HG02571 (cell line): Measurements from ENCODE around the gene TP53RK.

Experiments used
- ATAC-seq: cut with Tn5 transposase; IDR thresholded peaks from one replicate; pipeline ENCODE4 v1.9.1; 2021; ENCODE audit warnings: mild to moderate bottlenecking, moderate library complexity; ENCODE audit not compliant: unreplicated experiment

The TP53RK gene

GRCh38 chr20:46641424-46641823 is 47.8 kb downstream of the TP53RK start:
- no peak for ATAC-seq

GRCh38 chr20:46640536-46641311 is 48.5 kb downstream of the TP53RK start:
- no peak for ATAC-seq

- no peak for ATAC-seq
Observed at GRCh38 chr20:46640044-46640443, 49.2 kb downstream of the TP53RK start.

- no peak for ATAC-seq
Observed at GRCh38 chr20:46639587-46639986, 49.7 kb downstream of the TP53RK start.

- ATAC-seq = no peak
Observed at GRCh38 chr20:46638898-46639274, 50.4 kb downstream of the TP53RK start.

- no peak for ATAC-seq
Observed at GRCh38 chr20:46638134-46638897, 50.9 kb downstream of the TP53RK start.

- no peak for ATAC-seq
Observed at GRCh38 chr20:46637427-46638133, 51.7 kb downstream of the TP53RK start.

- no peak for ATAC-seq
Observed at GRCh38 chr20:46637020-46637419, 52.2 kb downstream of the TP53RK start.

GRCh38 chr20:46636514-46636913 is 52.7 kb downstream of the TP53RK start:
- no peak for ATAC-seq

GRCh38 chr20:46635514-46636136 is 53.6 kb downstream of the TP53RK start:
- ATAC-seq = no peak

- no peak for ATAC-seq
Observed at GRCh38 chr20:46634528-46634927, 54.7 kb downstream of the TP53RK start.
